Posterior cingulate gyrus (tissue), 11 donors: Measurements from ENCODE around the gene CIAO3.
A peak's percentile ranks its signal among the peaks of the same experiment; 100 is the strongest.
"Not testable (repeated sequence)": the region's sequence is repeated elsewhere in the genome, so short reads cannot be mapped to it uniquely, and the experiment has no call there.

Experiments used
- DNase-seq, 10 donors: peaks; one replicate each; pipeline versions ENCODE4 v3.0.0 to v3.0.0-alpha.2; 2020 to 2021; ENCODE audit warnings: mixed read lengths in 3 of 10
- intact Hi-C: fragments of 100-400 bp; cut with DNase I; formaldehyde crosslinking; loops from one replicate; pipeline ENCODE4 v1.15.1; 2023

The CIAO3 gene

DNA sequence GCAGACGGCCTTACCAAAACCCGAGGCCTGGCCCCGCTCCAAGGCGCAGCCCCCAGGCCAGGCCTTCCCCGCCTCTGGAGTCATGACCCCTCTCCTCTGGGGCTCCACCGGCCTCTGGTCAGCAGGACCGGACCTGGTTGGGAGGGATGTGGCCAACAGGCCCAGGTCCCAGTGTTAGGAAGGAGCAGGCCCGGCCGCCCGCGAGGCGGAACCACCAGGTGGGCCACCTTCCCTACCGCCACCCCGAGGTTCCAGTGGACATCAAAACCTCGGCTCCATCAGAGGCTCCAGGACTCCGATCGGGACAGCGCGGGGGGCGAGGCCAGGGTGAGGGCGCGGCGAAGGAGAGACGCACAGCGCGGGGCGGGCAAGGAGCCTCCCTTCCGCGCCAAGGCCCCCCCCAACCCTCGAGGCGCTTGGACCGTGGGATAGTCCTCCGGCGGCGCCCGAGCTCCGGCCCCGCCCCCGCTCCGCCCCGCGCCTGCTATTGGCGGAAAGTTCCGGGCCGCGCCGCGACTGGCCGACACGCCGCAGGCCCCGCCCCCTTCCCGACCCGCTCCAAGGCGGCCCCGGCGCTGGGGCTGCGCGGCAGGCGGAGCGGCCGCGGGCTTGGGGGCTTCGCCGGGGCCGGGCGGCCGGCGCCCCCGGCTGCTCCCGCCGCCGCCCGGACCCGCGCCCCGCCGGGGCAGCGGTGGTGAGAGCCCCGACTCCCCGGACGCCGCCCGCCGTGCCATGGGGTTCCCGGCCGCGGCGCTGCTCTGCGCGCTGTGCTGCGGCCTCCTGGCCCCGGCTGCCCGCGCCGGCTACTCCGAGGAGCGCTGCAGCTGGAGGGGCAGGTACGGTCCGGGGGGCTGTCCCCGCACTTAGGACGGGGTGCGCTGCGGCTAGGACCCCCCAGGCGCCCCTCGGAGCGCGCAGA, 26.0 kb downstream of the CIAO3 start, which contains the start of gene METRN:
Gene METRN, plus strand, starts transcription at position 561 of the 919 bp plus-strand sequence. Its CDS starts 172 bp downstream, at position 733.
- intact Hi-C loops = no loop called here
- peak; percentile 89 to 99 (median 91) for DNase-seq

DNA sequence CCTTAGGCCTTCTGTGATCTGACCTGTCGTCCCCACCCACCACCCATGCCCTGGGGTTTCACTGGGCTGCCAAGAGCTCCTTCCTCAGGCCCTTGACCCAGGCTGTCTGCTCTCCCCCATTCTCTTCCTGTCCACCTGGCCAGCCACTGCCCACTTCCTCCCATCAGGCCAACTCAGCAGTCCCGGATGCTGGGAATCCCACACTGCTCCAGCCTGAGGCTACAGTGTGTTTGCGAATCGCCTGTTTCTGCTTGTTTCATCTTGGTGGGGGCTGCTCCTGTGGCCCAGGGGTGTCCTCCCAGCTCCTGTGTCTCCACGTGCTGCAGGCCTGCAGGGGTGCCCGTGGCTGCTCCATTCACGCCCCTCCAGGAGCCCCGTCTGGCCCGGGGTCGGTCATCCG, 26.7 kb downstream of the CIAO3 start:
- intact Hi-C loops = no loop called here
- DNase-seq = no peak

- intact Hi-C loops, DNase-seq: not testable (repeated sequence)
These were observed 28.0 kb downstream of the CIAO3 start for GRCh38 chr16:712740-713250.

DNA sequence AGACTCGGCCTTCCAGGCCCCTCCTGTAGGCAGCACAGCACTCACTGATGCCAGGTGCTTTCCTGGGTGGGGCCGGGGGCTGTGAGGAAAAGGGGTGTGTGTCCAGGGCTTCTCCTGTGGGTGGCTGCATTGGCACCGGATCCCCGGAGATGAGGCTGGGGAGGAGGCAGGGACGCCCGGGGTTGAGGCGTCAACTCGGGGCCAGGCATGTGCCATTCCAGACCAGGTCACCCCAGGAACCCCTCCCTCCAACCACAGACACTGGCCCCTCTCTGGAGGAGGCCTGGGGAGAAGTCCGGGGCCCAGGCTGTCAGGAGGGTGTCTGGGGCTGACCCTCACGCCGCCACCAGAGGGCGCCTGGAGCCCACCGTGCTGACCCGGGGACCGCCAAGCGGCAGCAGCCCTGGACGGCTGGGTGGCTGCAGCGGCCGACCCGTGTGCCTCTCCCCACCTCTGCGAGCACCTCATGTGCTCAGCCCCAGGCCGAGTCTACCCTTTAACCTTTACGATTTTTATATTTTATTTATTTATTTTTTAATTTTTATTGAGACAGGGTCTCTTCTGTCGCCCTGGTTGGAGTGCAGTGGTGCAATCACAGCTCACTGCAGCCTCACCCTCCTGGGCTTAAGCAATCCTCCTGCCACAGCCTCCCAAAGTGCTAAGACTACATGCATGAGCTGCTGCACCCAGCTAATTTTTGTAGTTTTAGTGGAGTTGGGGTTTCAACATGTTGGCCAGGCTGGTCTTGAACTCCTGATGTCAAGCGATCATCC, 29.1 kb downstream of the CIAO3 start:
- peak in 9 of 10 donors; percentile 73 to 97 (median 85) for DNase-seq
- intact Hi-C loops = loop anchor here (2.0 kb wide), 3 partner anchors 29 to 391 kb away; partner anchors contain the start of gene CIAO3

GRCh38 chr16:711084-711483, 29.7 kb downstream of the CIAO3 start:
- no peak for DNase-seq
- intact Hi-C loops = loop anchor here (2.0 kb wide), 3 partner anchors 30 to 392 kb away; partner anchors contain the start of gene CIAO3

- intact Hi-C loops = loop anchor here (2.0 kb wide), 3 partner anchors 30 to 392 kb away; partner anchors contain the start of gene CIAO3
- no peak for DNase-seq
These were observed 30.2 kb downstream of the CIAO3 start for GRCh38 chr16:710500-711075.

- intact Hi-C loops = loop anchor here (2.0 kb wide), 3 partner anchors 31 to 393 kb away; partner anchors contain the start of gene CIAO3
- peak; percentile 77 to 99 (median 95) for DNase-seq
These were observed 31.0 kb downstream of the CIAO3 start for GRCh38 chr16:709566-710499.

DNA sequence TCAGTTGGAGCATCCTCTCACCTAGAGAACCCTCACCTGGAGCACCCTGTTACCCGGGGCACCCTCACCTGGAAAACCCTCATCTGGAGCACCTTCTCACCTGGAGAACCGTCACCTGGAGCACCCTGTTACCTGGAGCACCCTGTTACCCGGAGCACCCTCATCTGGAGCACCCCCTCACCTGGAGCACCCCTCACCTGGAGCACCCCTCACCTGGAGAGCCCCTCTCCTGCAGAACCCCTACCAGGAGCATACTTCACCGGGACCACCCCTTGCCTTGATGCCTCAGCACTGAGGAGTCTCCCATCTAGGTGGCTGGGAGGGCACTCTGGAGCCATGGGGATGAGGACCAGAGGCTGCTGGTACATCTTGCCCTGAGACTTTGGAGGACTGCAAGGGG, 31.8 kb downstream of the CIAO3 start:
- intact Hi-C loops = no loop called here

DNA sequence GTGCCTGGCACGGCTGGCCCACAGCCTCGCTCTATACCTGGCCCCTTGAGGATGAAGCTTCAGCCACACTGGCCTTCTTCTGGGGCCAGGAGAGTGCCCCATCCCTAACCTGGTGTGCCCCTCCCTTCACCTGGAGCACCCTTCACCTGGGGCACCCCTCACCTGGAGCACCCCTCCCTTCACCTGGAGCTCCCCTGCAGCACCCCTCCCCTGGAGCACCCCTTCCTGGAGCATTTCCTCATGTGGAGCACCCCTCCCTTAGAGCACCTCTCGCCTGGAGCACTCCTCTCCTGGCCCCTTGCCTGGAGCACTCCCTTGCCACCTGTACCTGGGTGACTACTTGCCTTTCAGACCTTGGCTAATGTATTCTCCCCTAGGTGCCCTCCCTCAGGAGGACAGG, 32.8 kb downstream of the CIAO3 start:
- intact Hi-C loops = no loop called here
- no peak for DNase-seq

More for the DNA sequence above, 31.8 kb downstream of the CIAO3 start:
- no peak for DNase-seq

GRCh38 chr16:707062-707538, 33.7 kb downstream of the CIAO3 start:
- intact Hi-C loops = no loop called here
- no peak for DNase-seq

- no peak for DNase-seq
- intact Hi-C loops = no loop called here
These were observed 34.4 kb downstream of the CIAO3 start for GRCh38 chr16:706189-707061.

GRCh38 chr16:705431-706188, 35.2 kb downstream of the CIAO3 start, which contains the start of gene FBXL16:
TSS of gene FBXL16 (minus strand) at chr16:705801. CDS start at chr16:697405, 8,396 bp downstream.
- intact Hi-C loops = no loop called here
- peak in 8 of 10 donors; percentile 64 to 96 (median 75) for DNase-seq

- intact Hi-C loops = no loop called here
- DNase-seq = no peak
These were observed 36.0 kb downstream of the CIAO3 start for GRCh38 chr16:704552-705380.

DNA sequence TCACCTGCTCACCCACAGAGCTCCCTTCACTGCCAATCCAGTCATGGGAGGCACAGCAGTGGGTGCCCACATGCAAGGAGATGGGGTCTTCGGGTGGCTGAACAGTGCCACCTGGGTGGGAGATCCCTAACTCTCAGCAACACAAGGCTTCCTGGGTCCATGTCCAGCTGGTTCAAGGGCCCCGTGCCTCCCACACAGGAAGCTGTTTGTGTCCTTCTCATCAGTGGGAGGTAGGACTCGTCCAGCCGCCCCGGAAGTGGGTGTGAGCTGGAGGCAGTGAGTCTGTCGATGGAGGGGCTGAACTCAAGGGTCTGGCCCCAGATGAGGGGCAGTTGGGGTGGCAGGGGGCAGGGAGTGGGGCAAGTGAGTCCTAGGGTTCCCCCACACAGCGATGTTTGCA, 36.8 kb downstream of the CIAO3 start:
- no peak for DNase-seq
- intact Hi-C loops = no loop called here

GRCh38 chr16:703406-703805, 37.4 kb downstream of the CIAO3 start:
- DNase-seq = peak in 4 of 10 donors; percentile 53 to 92 (median 83)
- intact Hi-C loops = no loop called here

- intact Hi-C loops = no loop called here
- DNase-seq = no peak
These were observed 38.5 kb downstream of the CIAO3 start for GRCh38 chr16:702341-702740.
